K562 (cell line): ENCODE results near the gene NBEAL1. TPM values are rescaled to one million over a fixed set of nuclear protein-coding genes. Genes with fewer than 3 reads are reported as not detected.

Experiments
- CREM ChIP-seq: IDR thresholded peaks from 2 replicates; pipeline ENCODE4 v1.6.1; 2014; ENCODE audit warnings: antibody characterized with exemption, low read depth
- DACH1 ChIP-seq: fragments of 450-650 bp; IDR thresholded peaks from 2 replicates; pipeline ENCODE4 v1.6.1; 2018; ENCODE audit not compliant: partially characterized antibody
- EGR1 ChIP-seq: fragments of 450-650 bp; conservative IDR thresholded peaks from 2 replicates; pipeline ENCODE4 v1.6.1; 2017; ENCODE audit warnings: mild to moderate bottlenecking
- HDAC1 ChIP-seq, 2 experiments: fragments of 450-650 bp; IDR thresholded peaks; 2 replicates each; pipeline ENCODE4 v1.6.1; 2016 to 2017; ENCODE audit warnings: inconsistent platforms in 1 of 2, mild to moderate bottlenecking in 1 of 2, moderate library complexity in 1 of 2
- JUND ChIP-seq, 2 experiments: IDR thresholded peaks; 2 replicates in 1 of 2; 3 replicates in 1 of 2; pipeline ENCODE4 v1.6.1; 2011; ENCODE audit warnings: borderline replicate concordance in 2 of 2, low read depth in 2 of 2, low read length in 2 of 2, improper control_type of control experiment in 1 of 2, missing biosample characterization in 1 of 2, missing genetic modification characterization in 1 of 2, missing genetic modification reagents in 1 of 2
- L3MBTL2 ChIP-seq: fragments of 450-650 bp; IDR thresholded peaks from 2 replicates; pipeline ENCODE4 v1.6.1; 2016; ENCODE audit warnings: mild to moderate bottlenecking, moderate library complexity
- MLLT1 ChIP-seq, 2 experiments: fragments of 450-650 bp; IDR thresholded peaks; 2 replicates each; pipeline ENCODE4 v1.6.1; 2016
- MYC ChIP-seq, 2 experiments: fragments of 250-450 bp in 1 of 2; sonication (Bioruptor Pico) in 1 of 2; IDR thresholded peaks; 2 replicates each; pipeline versions ENCODE4 v1.5.1 to v1.6.1; 2012 to 2021; ENCODE audit warnings: low read depth in 2 of 2, borderline replicate concordance in 1 of 2, improper control_type of control experiment in 1 of 2, low read length in 1 of 2, mild to moderate bottlenecking in 1 of 2, moderate library complexity in 1 of 2
- NEUROD1 ChIP-seq: fragments of 150-350 bp; IDR thresholded peaks from 2 replicates; pipeline ENCODE4 v1.6.1; 2014; ENCODE audit warnings: borderline replicate concordance, low read length, low read depth; ENCODE audit not compliant: partially characterized antibody
- NFE2 ChIP-seq: IDR thresholded peaks from 2 replicates; pipeline ENCODE4 v1.6.1; 2014; ENCODE audit warnings: antibody characterized with exemption, low read depth
- NFIC ChIP-seq: fragments of 450-650 bp; IDR thresholded peaks from 2 replicates; pipeline ENCODE4 v1.6.1; 2017; ENCODE audit warnings: mild to moderate bottlenecking, inconsistent platforms
- PHF8 ChIP-seq: fragments of 200-600 bp; sonication (generic); IDR thresholded peaks from 2 replicates; pipeline ENCODE4 v1.6.1; 2012; ENCODE audit warnings: mixed run types, mild to moderate bottlenecking, inconsistent platforms, low read length, moderate library complexity, borderline replicate concordance
- RBFOX2 ChIP-seq: fragments of 200-400 bp; formaldehyde crosslinking; IDR thresholded peaks from 2 replicates; pipeline ENCODE4 v1.6.1; 2017; ENCODE audit warnings: low read depth, mild to moderate bottlenecking, low read length, moderate library complexity
- SIN3A ChIP-seq, 2 experiments: fragments of 150-350 bp in 1 of 2; IDR thresholded peaks; 2 replicates each; pipeline ENCODE4 v1.6.1; 2011 to 2016; ENCODE audit warnings: borderline replicate concordance in 2 of 2, low read depth in 2 of 2, low read length in 2 of 2, mild to moderate bottlenecking in 2 of 2, moderate library complexity in 2 of 2; ENCODE audit not compliant: control insufficient read depth in 1 of 2
- SMAD3 ChIP-seq: fragments of 450-650 bp; formaldehyde crosslinking; conservative IDR thresholded peaks from 2 replicates; pipeline ENCODE4 v1.4.0; 2020; ENCODE audit warnings: mild to moderate bottlenecking
- SP1 ChIP-seq: sonication (generic); formaldehyde crosslinking; IDR thresholded peaks from 2 replicates; pipeline ENCODE4 v1.8.1; 2022; ENCODE audit warnings: mild to moderate bottlenecking, missing genetic modification reagents
- TCF7 ChIP-seq: sonication (generic); IDR thresholded peaks from 2 replicates; pipeline ENCODE4 v1.6.1; 2016; ENCODE audit warnings: antibody characterized with exemption, borderline replicate concordance
- TRIM25 ChIP-seq: fragments of 450-650 bp; IDR thresholded peaks from 2 replicates; pipeline ENCODE4 v1.7.0; 2016; ENCODE audit warnings: borderline replicate concordance
- U2AF1 ChIP-seq: fragments of 200-400 bp; formaldehyde crosslinking; optimal IDR thresholded peaks from 2 replicates; pipeline ENCODE3; 2017; ENCODE audit warnings: mild to moderate bottlenecking, low read depth, low read length, moderate library complexity
- YY1 ChIP-seq, 3 experiments: IDR thresholded peaks; 2 replicates each; pipeline ENCODE4 v1.6.1; 2011; ENCODE audit warnings: low read length in 2 of 3, mild to moderate bottlenecking in 2 of 3, moderate library complexity in 2 of 3, borderline replicate concordance in 1 of 3, control low read depth in 1 of 3, low read depth in 1 of 3; ENCODE audit not compliant: insufficient read depth in 3 of 3, insufficient replicate concordance in 2 of 3, control insufficient read depth in 1 of 3, insufficient read length in 1 of 3; ENCODE audit errors: extremely low read depth in 1 of 3
- ZNF12 ChIP-seq: sonication (generic); formaldehyde crosslinking; IDR thresholded peaks from 2 replicates; pipeline ENCODE4 v1.4.0; 2020; ENCODE audit warnings: mild to moderate bottlenecking, missing genetic modification reagents
- ZNF146 ChIP-seq: IDR thresholded peaks from one replicate; pipeline ENCODE4 v1.6.1; 2018; ENCODE audit warnings: missing compliant biosample characterization; ENCODE audit not compliant: unreplicated experiment
- ZNF444 ChIP-seq: fragments of 250-450 bp; sonication (Bioruptor Pico); IDR thresholded peaks from 2 replicates; pipeline ENCODE4 v1.4.0; 2020; ENCODE audit warnings: mild to moderate bottlenecking, moderate library complexity
- ZNF778 ChIP-seq: fragments of 450-650 bp; formaldehyde crosslinking; IDR thresholded peaks from 2 replicates; pipeline ENCODE4 v1.4.0; 2020; ENCODE audit warnings: mild to moderate bottlenecking, moderate library complexity
- polyA plus RNA-seq, 8 experiments: library from polyadenylated mRNA; depleted of rRNA in 4 of 8; stranded (reverse) in 5 of 8; unstranded in 3 of 8; fragments of >200 nt; fragmentation: Nextera tagmentation in 2 of 8; fragmentation: Illumina TruSeq in 1 of 8; extraction: Ambion mirVana in 2 of 8; extraction: Trizol in 1 of 8; gene quantifications; 2 replicates each; pipeline versions ENCODE4 v1.2.1 to v1.2.3, GENCODE V29; 2011 to 2014; ENCODE audit warnings: inconsistent platforms in 1 of 8, missing spikeins in 1 of 8
- total RNA-seq, 7 experiments: library from RNA; depleted of rRNA in 6 of 7; stranded (reverse); fragments of >200 nt in 6 of 7; fragmentation: Illumina TruSeq in 2 of 7; extraction: Trizol in 2 of 7; gene quantifications; 2 replicates each; pipeline versions ENCODE4 v1.2.1 to v1.2.3, GENCODE V29; 2011 to 2021; ENCODE audit warnings: low replicate concordance in 1 of 7

Gene NBEAL1
- total and polyA plus RNA-seq, 9 of the 15 experiments (the other 6 are each of a cell fraction or from before 2014, with no cell fraction given), result 2.1 to 13.5 (median 7.3) TPM

- no peak for TF ChIP-seq SIN3A (IDR thresholded peaks at IDR 0.05; ENCODE audit: borderline replicate concordance in 2 of 2, control insufficient read depth in 1 of 2, low read depth in 2 of 2, low read length in 2 of 2)
- peak; percentile 21; the same call in 1 of the 2 replicates for TF ChIP-seq NFE2
- TF ChIP-seq NFIC, result peak; percentile 62
- TF ChIP-seq SP1 (CRISPR knock-in tag), result peak; percentile 68
- peak; percentile 10 for TF ChIP-seq NEUROD1
- TF ChIP-seq DACH1, result peak; percentile 83
- no peak for TF ChIP-seq TCF7
- 0 out of 2 replicates have a peak, but pooled peaks have one; percentile 33 for TF ChIP-seq L3MBTL2
- no peak for TF ChIP-seq SMAD3 (CRISPR knock-in tag)
- TF ChIP-seq U2AF1, result no peak
- no peak for TF ChIP-seq ZNF444 (CRISPR knock-in tag)
- TF ChIP-seq YY1 (IDR thresholded peaks at IDR 0.05; ENCODE audit: borderline replicate concordance in 1 of 3, control insufficient read depth in 1 of 3, extremely low read depth in 1 of 3, insufficient read depth in 3 of 3, insufficient read length in 1 of 3, insufficient replicate concordance in 2 of 3, low read depth in 1 of 3, low read length in 2 of 3), result peak in 1 of 3 experiments; percentile 45
- 0 out of 2 replicates have a peak, but pooled peaks have one; percentile 11 for TF ChIP-seq MYC (IDR thresholded peaks at IDR 0.05; ENCODE audit: low read depth, low read length)
- TF ChIP-seq MYC (CRISPR knock-in tag; IDR thresholded peaks at IDR 0.05; ENCODE audit: borderline replicate concordance, low read depth), result no peak
- TF ChIP-seq CREM, result peak; percentile 98
- peak; percentile 2; the same call in 1 of the 2 replicates for TF ChIP-seq EGR1
- peak in 1 of 2 experiments; percentile 56; a peak in 1 of 4 replicates for TF ChIP-seq HDAC1 (IDR thresholded peaks at IDR 0.05)
- TF ChIP-seq ZNF778, result no peak
- TF ChIP-seq MLLT1 (IDR thresholded peaks at IDR 0.05), result 0 out of 4 replicates have a peak, but pooled peaks of 1 of the 2 experiments have one; percentile 38
- TF ChIP-seq ZNF146 (CRISPR knock-in tag), result no peak
- peak; percentile 64; the same call in 1 of the 2 replicates for TF ChIP-seq PHF8
- TF ChIP-seq TRIM25, result no peak
- no peak for TF ChIP-seq ZNF12 (CRISPR knock-in tag)
- peak; percentile 82 for TF ChIP-seq RBFOX2
- peak; percentile 95 for TF ChIP-seq JUND (IDR thresholded peaks at IDR 0.05; ENCODE audit: borderline replicate concordance, low read depth, low read length)
- TF ChIP-seq JUND (tag; IDR thresholded peaks at IDR 0.05; ENCODE audit: borderline replicate concordance, low read depth, low read length), result peak; percentile 95; the same call in 2 of the 3 replicates
These were observed at the start of gene NBEAL1 (continued) for GRCh38 chr2:203014456-203015199.
